NB4 (cell line): ENCODE measurements around the gene LMNA.

Experiments
- DNase-seq: peaks from one replicate; pipeline ENCODE4 v3.0.0; 2010; ENCODE audit warnings: low read depth
- H3K4me3 ChIP-seq: one replicate; pipeline ENCODE4 v1.5.1; 2011; ENCODE audit warnings: mild to moderate bottlenecking, low read depth, low read length, moderate library complexity
- MAX ChIP-seq: IDR thresholded peaks from 2 replicates; pipeline ENCODE4 v1.6.1; 2011; ENCODE audit warnings: low read depth, low read length
- MYC ChIP-seq: IDR thresholded peaks from 2 replicates; pipeline ENCODE4 v1.6.1; 2011; ENCODE audit warnings: low read depth, low read length
- POLR2A ChIP-seq: IDR thresholded peaks from 2 replicates; pipeline ENCODE4 v1.6.1; 2011; ENCODE audit warnings: mild to moderate bottlenecking; ENCODE audit not compliant: insufficient read length; ENCODE audit errors: extremely low read depth
- TF ChIP-seq, protein P1 (sequence below): IDR thresholded peaks from one replicate; pipeline ENCODE4 v1.5.1; 2012; ENCODE audit warnings: low read depth, low read length

LMNA gene

GRCh38 chr1:156076609-156077429, 37.7 kb upstream of the LMNA start:
- TF ChIP-seq POLR2A (no peak), MYC (no peak), MAX (no peak)
- TF ChIP-seq, protein P1, sequence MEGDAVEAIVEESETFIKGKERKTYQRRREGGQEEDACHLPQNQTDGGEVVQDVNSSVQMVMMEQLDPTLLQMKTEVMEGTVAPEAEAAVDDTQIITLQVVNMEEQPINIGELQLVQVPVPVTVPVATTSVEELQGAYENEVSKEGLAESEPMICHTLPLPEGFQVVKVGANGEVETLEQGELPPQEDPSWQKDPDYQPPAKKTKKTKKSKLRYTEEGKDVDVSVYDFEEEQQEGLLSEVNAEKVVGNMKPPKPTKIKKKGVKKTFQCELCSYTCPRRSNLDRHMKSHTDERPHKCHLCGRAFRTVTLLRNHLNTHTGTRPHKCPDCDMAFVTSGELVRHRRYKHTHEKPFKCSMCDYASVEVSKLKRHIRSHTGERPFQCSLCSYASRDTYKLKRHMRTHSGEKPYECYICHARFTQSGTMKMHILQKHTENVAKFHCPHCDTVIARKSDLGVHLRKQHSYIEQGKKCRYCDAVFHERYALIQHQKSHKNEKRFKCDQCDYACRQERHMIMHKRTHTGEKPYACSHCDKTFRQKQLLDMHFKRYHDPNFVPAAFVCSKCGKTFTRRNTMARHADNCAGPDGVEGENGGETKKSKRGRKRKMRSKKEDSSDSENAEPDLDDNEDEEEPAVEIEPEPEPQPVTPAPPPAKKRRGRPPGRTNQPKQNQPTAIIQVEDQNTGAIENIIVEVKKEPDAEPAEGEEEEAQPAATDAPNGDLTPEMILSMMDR, result no peak
- DNase-seq, result no peak
- H3K4me3 ChIP-seq, result no peak overlapping the region

- no peak overlapping the region for H3K4me3 ChIP-seq
- no peak for TF ChIP-seq MAX
- no peak for TF ChIP-seq POLR2A
- no peak for TF ChIP-seq MYC
- TF ChIP-seq, protein P1, result no peak
- DNase-seq, result no peak
Observed at GRCh38 chr1:156077430-156077760, 37.1 kb upstream of the LMNA start.

GRCh38 chr1:156078728-156079127, 35.8 kb upstream of the LMNA start:
- TF ChIP-seq MAX (no peak), POLR2A (no peak), MYC (no peak)
- TF ChIP-seq, protein P1, result no peak

DNA sequence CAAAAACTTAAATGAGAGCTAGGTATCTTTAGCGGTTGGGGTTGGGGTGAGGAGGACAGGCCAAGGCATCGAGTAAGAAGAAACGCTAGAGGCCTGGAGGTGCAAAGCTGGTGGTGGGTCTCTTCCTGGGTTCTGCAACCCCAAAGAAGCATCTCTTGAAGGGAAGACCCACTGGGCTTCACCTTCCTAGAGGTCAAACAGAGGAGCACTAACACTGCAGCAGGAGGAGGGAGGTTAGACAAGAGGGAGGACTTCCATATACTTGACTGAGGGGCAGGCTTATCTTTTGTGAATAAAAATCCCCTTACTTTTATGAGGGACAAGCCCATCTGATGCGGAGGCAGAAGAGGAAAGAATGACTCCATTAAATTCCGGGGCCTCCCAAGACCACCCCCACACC, 34.7 kb upstream of the LMNA start:
- H3K4me3 ChIP-seq, result no peak overlapping the region
- no peak for DNase-seq
- TF ChIP-seq POLR2A (no peak), MYC (no peak), MAX (no peak)
- TF ChIP-seq, protein P1, result no peak

More at GRCh38 chr1:156078728-156079127, 35.8 kb upstream of the LMNA start:
- no peak overlapping the region for H3K4me3 ChIP-seq
- DNase-seq, result no peak

DNA sequence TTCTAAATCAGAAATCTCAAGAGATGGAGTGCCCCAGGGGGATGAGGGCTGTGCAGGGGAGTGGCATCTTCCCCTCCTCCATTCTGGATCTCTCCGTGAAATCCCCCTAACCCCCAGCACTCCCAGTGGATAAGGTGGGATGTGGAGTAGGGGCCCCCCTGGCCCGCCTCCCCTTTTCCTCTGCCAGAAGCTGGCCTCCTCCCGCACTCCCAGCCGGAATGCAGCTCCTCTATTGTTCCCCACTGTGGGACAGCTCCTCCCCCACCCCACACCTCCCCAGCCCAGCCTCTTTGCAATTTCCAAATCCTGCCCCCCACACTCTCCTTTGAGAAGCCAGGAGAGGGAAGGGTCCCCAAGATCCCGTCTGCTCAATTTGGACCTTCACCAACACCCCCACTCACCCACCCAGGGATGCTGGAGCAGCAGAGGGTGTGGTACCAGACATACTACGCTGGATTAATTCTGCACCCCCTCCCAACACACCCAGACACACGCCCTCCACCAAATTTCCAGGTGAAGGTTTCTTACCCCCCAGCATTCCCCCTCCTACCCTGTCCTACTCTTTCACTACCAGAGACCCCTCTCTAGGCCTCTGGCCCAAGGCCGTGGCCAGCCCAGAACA, 34.2 kb upstream of the LMNA start:
- TF ChIP-seq, protein P1, result no peak
- TF ChIP-seq MYC (no peak), MAX (no peak), POLR2A (no peak)
- DNase-seq, result no peak
- no peak overlapping the region for H3K4me3 ChIP-seq
